HepG2 (cell line): ENCODE measurements around the gene CTIF. TPM values are rescaled to one million over a fixed set of nuclear protein-coding genes. Genes with fewer than 3 reads are reported as not detected.

Source experiments
- ATAC-seq: fragments of 200-7000 bp; cut with Tn5 transposase; 3 replicates; pipeline ENCODE4 v1.9.1; 2020; ENCODE audit warnings: mild to moderate bottlenecking, moderate library complexity
- BruUV-seq: library from RNA; stranded (reverse); fragments of 400-500 nt; replicated peaks from 2 replicates; lab custom pipeline; 2021; lab: Mats Ljungman, UMichigan
- CTCF ChIA-PET: fragments of 300-600 bp; formaldehyde crosslinking; extraction: SDS; loops from one replicate; lab custom pipeline; 2021; ENCODE audit warnings: low total read pairs, inconsistent platforms, low intra/inter-chr PET ratio; lab: Yijun Ruan, JAX
- POLR2A ChIA-PET: fragments of 350-600 bp; sonication (Branson Sonifier 250); formaldehyde crosslinking; loops from one replicate; lab custom pipeline; 2020; ENCODE audit warnings: antibody characterized with exemption, inconsistent platforms; lab: Yijun Ruan, JAX
- DNase-seq: peaks from one replicate; pipeline ENCODE4 v3.0.0-alpha.2; 2015; ENCODE audit warnings: low spot score
- FAIRE-seq: peaks from 3 replicates; lab custom pipeline; 2011; peaks lifted over from hg19 to GRCh38; lab: Jason Lieb, UNC
- H2AFZ ChIP-seq: one replicate; pipeline ENCODE4 v1.6.1; 2011; ENCODE audit warnings: low read length, inconsistent platforms
- H3K27ac ChIP-seq: fragments of 300-600 bp; 3 replicates; pipeline ENCODE4 v1.8.0; 2011; ENCODE audit warnings: mixed run types, mild to moderate bottlenecking, mixed read lengths, low read length, inconsistent platforms; ENCODE audit not compliant: insufficient read depth; ENCODE audit errors: extremely low read length
- H3K27me3 ChIP-seq, 2 experiments: fragments of 200-600 bp in 1 of 2; 2 replicates in 1 of 2; 3 replicates in 1 of 2; pipeline versions ENCODE4 v1.6.0 to v1.8.0; 2011; ENCODE audit warnings: low read length in 2 of 2, mild to moderate bottlenecking in 2 of 2, moderate library complexity in 2 of 2, inconsistent platforms in 1 of 2; ENCODE audit not compliant: insufficient read depth in 2 of 2, control insufficient read depth in 1 of 2
- H3K36me3 ChIP-seq, 2 experiments: fragments of 200-600 bp in 1 of 2; replicated peaks in 1 of 2; 2 replicates in 1 of 2; 3 replicates in 1 of 2; pipeline versions ENCODE4 v1.5.1 to v1.8.0; 2011; ENCODE audit warnings: low read length in 2 of 2, inconsistent platforms in 1 of 2; ENCODE audit not compliant: insufficient read depth in 2 of 2, control insufficient read depth in 1 of 2
- H3K4me1 ChIP-seq: 2 replicates; pipeline ENCODE4 v1.5.1; 2012; ENCODE audit warnings: low read length, inconsistent platforms; ENCODE audit not compliant: insufficient read depth
- H3K4me2 ChIP-seq: 2 replicates; pipeline ENCODE4 v1.6.0; 2011; ENCODE audit warnings: low read depth, low read length, inconsistent platforms
- H3K4me3 ChIP-seq, 3 experiments: fragments of 200-600 bp in 1 of 3; sonication (generic), shearing (Covaris generic) in 1 of 3; replicated peaks in 1 of 3; 2 replicates each; pipeline ENCODE4 v1.5.1; 2011 to 2016; ENCODE audit warnings: low read length in 3 of 3, inconsistent platforms in 2 of 3, low read depth in 2 of 3, mild to moderate bottlenecking in 2 of 3, control low read depth in 1 of 3, mixed read lengths in 1 of 3; ENCODE audit not compliant: insufficient read depth in 1 of 3
- H3K79me2 ChIP-seq: one replicate; pipeline ENCODE4 v1.6.1; 2011; ENCODE audit warnings: low read length, inconsistent platforms; ENCODE audit not compliant: insufficient read depth
- H3K9ac ChIP-seq: 2 replicates; pipeline ENCODE4 v1.6.0; 2011; ENCODE audit warnings: mild to moderate bottlenecking, low read depth, low read length, inconsistent platforms; ENCODE audit not compliant: insufficient read depth
- H3K9me3 ChIP-seq: 2 replicates; pipeline ENCODE4 v1.5.1; 2012; ENCODE audit warnings: mild to moderate bottlenecking, low read length
- H4K20me1 ChIP-seq: 2 replicates; pipeline ENCODE4 v1.6.0; 2011; ENCODE audit warnings: inconsistent platforms, mild to moderate bottlenecking, low read length, moderate library complexity; ENCODE audit not compliant: insufficient read depth
- AKAP8 ChIP-seq: sonication (generic); formaldehyde crosslinking; IDR thresholded peaks from 2 replicates; pipeline ENCODE4 v1.5.1; 2020; ENCODE audit warnings: mild to moderate bottlenecking, missing genetic modification reagents
- MTA1 ChIP-seq: sonication (generic); formaldehyde crosslinking; IDR thresholded peaks from 2 replicates; pipeline ENCODE4 v1.4.0; 2020; ENCODE audit warnings: missing genetic modification reagents, mild to moderate bottlenecking, borderline replicate concordance
- NFATC3 ChIP-seq: sonication (generic); formaldehyde crosslinking; IDR thresholded peaks from 2 replicates; pipeline ENCODE4 v1.5.1; 2020; ENCODE audit warnings: mild to moderate bottlenecking, missing genetic modification reagents
- RAD21 ChIP-seq: fragments of 450-650 bp; formaldehyde crosslinking; IDR thresholded peaks from 2 replicates; pipeline ENCODE4 v1.5.0; 2020; ENCODE audit warnings: mild to moderate bottlenecking
- SMC3 ChIP-seq: IDR thresholded peaks from 2 replicates; pipeline ENCODE4 v1.6.1; 2011; ENCODE audit warnings: low read length, improper control_type of control experiment
- STAG1 ChIP-seq: sonication (generic); formaldehyde crosslinking; IDR thresholded peaks from 2 replicates; pipeline ENCODE4 v1.4.0; 2020; ENCODE audit warnings: missing genetic modification reagents
- ZNF224 ChIP-seq: sonication (generic); formaldehyde crosslinking; IDR thresholded peaks from 2 replicates; pipeline ENCODE4 v1.5.0; 2020; ENCODE audit warnings: mild to moderate bottlenecking, missing genetic modification reagents
- ZNF441 ChIP-seq: sonication (generic); formaldehyde crosslinking; IDR thresholded peaks from 2 replicates; pipeline ENCODE4 v1.7.0; 2021; ENCODE audit warnings: missing genetic modification reagents, borderline replicate concordance
- ZNF644 ChIP-seq: IDR thresholded peaks from 2 replicates; pipeline ENCODE4 v1.6.1; 2016; ENCODE audit warnings: low read depth
- WGBS: methylation state at CpG from one replicate; pipeline ENCODE4 v1.1.6; 2017; ENCODE audit warnings: low lambda C conversion rate; 5-methylcytosine and 5-hydroxymethylcytosine counted together
- in situ Hi-C: cut with HindIII; loops from 2 replicates; pipeline ENCODE4 v1.10.0; 2017; ENCODE audit warnings: low pct_unique_long_range_greater_than_20kb; ENCODE audit not compliant: extremely low pct_ligation_motif_present
- intact Hi-C: fragments of 100-400 bp; cut with micrococcal nuclease; formaldehyde crosslinking; loops from one replicate; pipeline ENCODE4 v1.10.0; 2022; ENCODE audit not compliant: unreplicated experiment
- polyA plus RNA-seq, 8 experiments: library from polyadenylated mRNA; depleted of rRNA in 3 of 8; stranded (reverse) in 7 of 8; unstranded in 1 of 8; fragments of >200 nt; fragmentation: Illumina TruSeq in 4 of 8; extraction: Trizol in 4 of 8; gene quantifications; 2 replicates each; pipeline versions ENCODE4 v1.2.1 to v1.2.3, GENCODE V29; 2011 to 2016; ENCODE audit warnings: low read depth in 4 of 8, missing spikeins in 1 of 8, mixed read lengths in 1 of 8; ENCODE audit not compliant: insufficient read depth in 1 of 8
- total RNA-seq, 5 experiments: library from RNA; depleted of rRNA; stranded (reverse); fragments of >200 nt; fragmentation: Illumina TruSeq; extraction: Trizol; gene quantifications; 2 replicates each; pipeline ENCODE4 v1.2.3, GENCODE V29; 2016; ENCODE audit warnings: low read depth in 1 of 5
- TF ChIP-seq, protein P1 (sequence below): IDR thresholded peaks from 2 replicates; pipeline ENCODE4 v1.6.1; 2012; ENCODE audit warnings: low read length, improper control_type of control experiment
- TF ChIP-seq, protein P2 (sequence below): sonication (generic); formaldehyde crosslinking; IDR thresholded peaks from 2 replicates; pipeline ENCODE4 v1.5.0; 2020; ENCODE audit warnings: mild to moderate bottlenecking, missing genetic modification reagents, moderate library complexity

CTIF gene
- total and polyA plus RNA-seq, 2 of the 13 experiments (the other 11 are each of a cell fraction or from before 2014, with no cell fraction given) = 18.2 to 28.0 TPM

DNA sequence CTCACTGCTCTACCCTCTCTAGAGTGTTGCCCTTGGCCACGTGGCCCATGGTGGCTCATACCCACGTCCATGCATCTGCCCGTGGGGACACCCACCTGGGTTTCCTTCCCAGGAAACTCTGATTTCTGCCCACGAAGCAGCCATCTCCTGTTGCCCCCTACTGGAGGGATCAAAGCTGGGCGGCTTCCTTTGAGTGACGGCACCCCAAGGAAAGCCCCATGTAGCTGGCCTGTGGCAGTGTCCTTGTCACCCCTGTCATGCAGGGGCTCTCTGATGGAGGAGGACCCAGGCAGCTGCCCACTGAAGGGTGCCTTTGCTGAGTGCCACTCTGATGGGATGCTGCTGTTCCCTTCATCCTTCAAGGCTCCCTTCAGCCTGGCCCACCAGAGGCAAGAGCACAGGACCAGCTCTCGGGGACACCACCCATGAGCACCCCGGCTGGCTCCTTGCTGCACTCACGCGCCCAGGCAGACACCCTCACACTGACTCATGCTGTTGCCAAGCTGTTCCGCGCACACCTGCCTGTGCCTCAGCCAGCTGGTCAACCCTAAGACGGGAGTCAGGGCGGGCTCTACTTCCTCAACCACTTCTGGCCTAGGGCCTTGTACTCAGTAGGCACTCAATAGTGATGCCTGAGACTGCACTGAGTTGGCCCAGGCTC is 101.1 kb downstream of the CTIF start:
- WGBS = 89% methylated on average over 10 of the region's 14 CpGs
- peaks cover 4 to 26% of the 10 kb centered on the region in 2 experiments for H3K36me3 ChIP-seq
- no peaks in the 10 kb centered on the region for H3K27me3 ChIP-seq
- ATAC-seq (peak; percentile 61), FAIRE-seq (no peak), DNase-seq (no peak)
- H3K4me3 ChIP-seq = no peak overlapping the region
- H3K27ac ChIP-seq = no peak overlapping the region
- in situ Hi-C loops = loop anchor here (10.0 kb wide), 1 partner anchor 165 kb away; no protein-coding TSS in a partner anchor
- peaks cover 11% of the 10 kb centered on the region for H3K4me1 ChIP-seq
- TF ChIP-seq SMC3 = peak; percentile 56
- peak; percentile 71 for TF ChIP-seq RAD21 (CRISPR knock-in tag)
- TF ChIP-seq ZNF644 (CRISPR knock-in tag) = no peak
- no peak for TF ChIP-seq ZNF441 (CRISPR knock-in tag)
- no peak for TF ChIP-seq AKAP8 (CRISPR knock-in tag)
- TF ChIP-seq, protein P1, sequence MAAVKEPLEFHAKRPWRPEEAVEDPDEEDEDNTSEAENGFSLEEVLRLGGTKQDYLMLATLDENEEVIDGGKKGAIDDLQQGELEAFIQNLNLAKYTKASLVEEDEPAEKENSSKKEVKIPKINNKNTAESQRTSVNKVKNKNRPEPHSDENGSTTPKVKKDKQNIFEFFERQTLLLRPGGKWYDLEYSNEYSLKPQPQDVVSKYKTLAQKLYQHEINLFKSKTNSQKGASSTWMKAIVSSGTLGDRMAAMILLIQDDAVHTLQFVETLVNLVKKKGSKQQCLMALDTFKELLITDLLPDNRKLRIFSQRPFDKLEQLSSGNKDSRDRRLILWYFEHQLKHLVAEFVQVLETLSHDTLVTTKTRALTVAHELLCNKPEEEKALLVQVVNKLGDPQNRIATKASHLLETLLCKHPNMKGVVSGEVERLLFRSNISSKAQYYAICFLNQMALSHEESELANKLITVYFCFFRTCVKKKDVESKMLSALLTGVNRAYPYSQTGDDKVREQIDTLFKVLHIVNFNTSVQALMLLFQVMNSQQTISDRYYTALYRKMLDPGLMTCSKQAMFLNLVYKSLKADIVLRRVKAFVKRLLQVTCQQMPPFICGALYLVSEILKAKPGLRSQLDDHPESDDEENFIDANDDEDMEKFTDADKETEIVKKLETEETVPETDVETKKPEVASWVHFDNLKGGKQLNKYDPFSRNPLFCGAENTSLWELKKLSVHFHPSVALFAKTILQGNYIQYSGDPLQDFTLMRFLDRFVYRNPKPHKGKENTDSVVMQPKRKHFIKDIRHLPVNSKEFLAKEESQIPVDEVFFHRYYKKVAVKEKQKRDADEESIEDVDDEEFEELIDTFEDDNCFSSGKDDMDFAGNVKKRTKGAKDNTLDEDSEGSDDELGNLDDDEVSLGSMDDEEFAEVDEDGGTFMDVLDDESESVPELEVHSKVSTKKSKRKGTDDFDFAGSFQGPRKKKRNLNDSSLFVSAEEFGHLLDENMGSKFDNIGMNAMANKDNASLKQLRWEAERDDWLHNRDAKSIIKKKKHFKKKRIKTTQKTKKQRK = no peak
- peak; percentile 67 for TF ChIP-seq STAG1 (CRISPR knock-in tag)
- peak; percentile 13; the same call in 1 of the 2 replicates for TF ChIP-seq MTA1 (CRISPR knock-in tag)
- TF ChIP-seq ZNF224 (CRISPR knock-in tag) = no peak
- no peak for TF ChIP-seq NFATC3 (CRISPR knock-in tag)
- TF ChIP-seq, protein P2, sequence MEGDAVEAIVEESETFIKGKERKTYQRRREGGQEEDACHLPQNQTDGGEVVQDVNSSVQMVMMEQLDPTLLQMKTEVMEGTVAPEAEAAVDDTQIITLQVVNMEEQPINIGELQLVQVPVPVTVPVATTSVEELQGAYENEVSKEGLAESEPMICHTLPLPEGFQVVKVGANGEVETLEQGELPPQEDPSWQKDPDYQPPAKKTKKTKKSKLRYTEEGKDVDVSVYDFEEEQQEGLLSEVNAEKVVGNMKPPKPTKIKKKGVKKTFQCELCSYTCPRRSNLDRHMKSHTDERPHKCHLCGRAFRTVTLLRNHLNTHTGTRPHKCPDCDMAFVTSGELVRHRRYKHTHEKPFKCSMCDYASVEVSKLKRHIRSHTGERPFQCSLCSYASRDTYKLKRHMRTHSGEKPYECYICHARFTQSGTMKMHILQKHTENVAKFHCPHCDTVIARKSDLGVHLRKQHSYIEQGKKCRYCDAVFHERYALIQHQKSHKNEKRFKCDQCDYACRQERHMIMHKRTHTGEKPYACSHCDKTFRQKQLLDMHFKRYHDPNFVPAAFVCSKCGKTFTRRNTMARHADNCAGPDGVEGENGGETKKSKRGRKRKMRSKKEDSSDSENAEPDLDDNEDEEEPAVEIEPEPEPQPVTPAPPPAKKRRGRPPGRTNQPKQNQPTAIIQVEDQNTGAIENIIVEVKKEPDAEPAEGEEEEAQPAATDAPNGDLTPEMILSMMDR = peak; percentile 51
- H3K9ac ChIP-seq = no peak overlapping the region
- no peak overlapping the region for H3K4me2 ChIP-seq
- no peak overlapping the region for H2AFZ ChIP-seq
- BruUV-seq = no TSS peak
- no peaks in the 10 kb centered on the region for H3K79me2 ChIP-seq
- H4K20me1 ChIP-seq = no peaks in the 10 kb centered on the region
- POLR2A ChIA-PET = no interaction called here
- intact Hi-C loops = loop anchor here (1.0 kb wide), 1 partner anchor 164 kb away; no protein-coding TSS in a partner anchor
- no peaks in the 10 kb centered on the region for H3K9me3 ChIP-seq
- CTCF ChIA-PET = interaction anchor here (1.2 to 1.5 kb wide), 2 partner anchors 34 to 164 kb away, joined by 3 to 6 read pairs; no protein-coding TSS in a partner anchor
